ENCODE measurements around the gene BCDIN3D.

DNA sequence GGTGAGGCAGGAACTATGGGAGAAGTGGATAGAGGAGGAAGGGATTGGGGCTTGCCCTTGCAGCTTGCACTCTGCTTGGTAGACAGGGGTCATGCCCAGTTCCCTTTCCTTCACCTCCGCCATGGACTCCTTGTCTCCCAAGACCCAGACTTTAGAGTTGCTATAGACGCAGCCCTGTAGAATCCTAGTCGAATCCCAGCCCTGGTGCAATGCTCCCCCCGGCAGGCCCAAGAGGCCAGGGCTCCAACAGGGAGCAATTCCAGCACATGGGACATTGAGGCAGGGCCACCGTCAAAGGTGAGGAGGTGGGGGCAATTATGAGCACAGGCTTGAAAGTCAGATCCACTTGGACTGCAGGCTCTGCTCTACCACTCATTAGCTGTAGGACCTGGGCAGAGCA, 29.5 kb upstream of the BCDIN3D start:
- TF ChIP-seq, protein P1, sequence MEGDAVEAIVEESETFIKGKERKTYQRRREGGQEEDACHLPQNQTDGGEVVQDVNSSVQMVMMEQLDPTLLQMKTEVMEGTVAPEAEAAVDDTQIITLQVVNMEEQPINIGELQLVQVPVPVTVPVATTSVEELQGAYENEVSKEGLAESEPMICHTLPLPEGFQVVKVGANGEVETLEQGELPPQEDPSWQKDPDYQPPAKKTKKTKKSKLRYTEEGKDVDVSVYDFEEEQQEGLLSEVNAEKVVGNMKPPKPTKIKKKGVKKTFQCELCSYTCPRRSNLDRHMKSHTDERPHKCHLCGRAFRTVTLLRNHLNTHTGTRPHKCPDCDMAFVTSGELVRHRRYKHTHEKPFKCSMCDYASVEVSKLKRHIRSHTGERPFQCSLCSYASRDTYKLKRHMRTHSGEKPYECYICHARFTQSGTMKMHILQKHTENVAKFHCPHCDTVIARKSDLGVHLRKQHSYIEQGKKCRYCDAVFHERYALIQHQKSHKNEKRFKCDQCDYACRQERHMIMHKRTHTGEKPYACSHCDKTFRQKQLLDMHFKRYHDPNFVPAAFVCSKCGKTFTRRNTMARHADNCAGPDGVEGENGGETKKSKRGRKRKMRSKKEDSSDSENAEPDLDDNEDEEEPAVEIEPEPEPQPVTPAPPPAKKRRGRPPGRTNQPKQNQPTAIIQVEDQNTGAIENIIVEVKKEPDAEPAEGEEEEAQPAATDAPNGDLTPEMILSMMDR (IDR thresholded peaks at IDR 0.05; ENCODE audit: low read depth, low read length) = no peak
- TF ChIP-seq POLR2A (IDR thresholded peaks at IDR 0.05; ENCODE audit: extremely low read depth, insufficient read length) = no peak
- no peak for TF ChIP-seq MYC (IDR thresholded peaks at IDR 0.05; ENCODE audit: low read depth, low read length)

Measured in NB4 (cell line).